A673 (cell line): Measurements from ENCODE around the gene PRRT3.
"Not testable (repeated sequence)": the region's sequence is repeated elsewhere in the genome, so short reads cannot be mapped to it uniquely, and the experiment has no call there.

Source experiments
- CTCF ChIP-seq: fragments of 300-800, 200-600 bp; sonication (generic); conservative IDR thresholded peaks from 2 replicates; pipeline ENCODE4 v1.5.1; 2017; ENCODE audit warnings: low read depth, mild to moderate bottlenecking, antibody characterized with exemption, low read length, moderate library complexity, mixed read lengths
- EZH2 ChIP-seq: fragments of 200-600 bp; sonication (generic); IDR thresholded peaks from 2 replicates; pipeline ENCODE4 v1.6.1; 2017; ENCODE audit warnings: borderline replicate concordance, low read depth, mild to moderate bottlenecking, mixed read lengths, antibody characterized with exemption, low read length; ENCODE audit not compliant: poor library complexity, severe bottlenecking

- TF ChIP-seq CTCF, EZH2: not testable (repeated sequence)
Observed at GRCh38 chr3:9896755-9897407, 55.3 kb downstream of the PRRT3 start.
